NCI-H2107 (cell line): ENCODE measurements around the gene NAA80.

Source experiments
- DNase-seq: peaks from one replicate; lab custom pipeline; 2025; lab: John Stamatoyannopoulos, UW

NAA80 gene, protein sequence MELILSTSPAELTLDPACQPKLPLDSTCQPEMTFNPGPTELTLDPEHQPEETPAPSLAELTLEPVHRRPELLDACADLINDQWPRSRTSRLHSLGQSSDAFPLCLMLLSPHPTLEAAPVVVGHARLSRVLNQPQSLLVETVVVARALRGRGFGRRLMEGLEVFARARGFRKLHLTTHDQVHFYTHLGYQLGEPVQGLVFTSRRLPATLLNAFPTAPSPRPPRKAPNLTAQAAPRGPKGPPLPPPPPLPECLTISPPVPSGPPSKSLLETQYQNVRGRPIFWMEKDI

GRCh38 chr3:50298836-50299637, at the start of gene NAA80, which contains the start of gene HYAL3:
Gene NAA80 (minus strand): TSS chr3:50299405. CDS start chr3:50297463, 1,942 bp downstream.
Gene HYAL3 (minus strand): TSS chr3:50299405. CDS start chr3:50295602, 3,803 bp downstream.
- DNase-seq, result peak; percentile 92

DNA sequence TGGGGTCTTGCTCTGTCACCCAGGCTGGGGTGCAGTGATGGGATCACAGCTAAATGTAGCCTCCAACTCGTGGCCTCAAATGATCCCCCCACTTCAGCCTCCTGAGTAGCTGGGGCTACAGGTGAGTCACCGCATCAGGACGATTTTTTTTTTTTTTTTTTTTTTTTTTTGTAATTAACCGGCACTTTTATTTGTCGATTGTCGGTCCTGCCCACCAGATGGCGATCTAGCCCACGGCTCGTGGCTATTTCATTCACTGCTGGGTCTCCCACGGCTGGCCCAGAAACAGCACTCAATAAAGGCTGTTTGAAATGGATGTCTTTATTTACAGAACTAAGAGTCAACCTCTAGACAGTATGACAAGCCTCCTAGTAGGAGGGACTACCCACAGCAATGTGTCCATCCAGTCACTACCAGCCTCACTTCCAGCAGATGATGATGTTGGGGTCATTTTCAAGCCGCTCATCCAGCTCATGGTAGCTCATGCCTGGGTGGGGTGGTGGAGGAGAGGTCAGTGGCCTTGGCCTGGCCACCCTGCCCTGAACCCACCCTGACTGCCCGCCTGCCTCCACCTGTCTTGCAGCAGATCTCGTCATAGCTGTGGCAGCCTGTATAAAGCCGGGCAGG, 48.1 kb upstream of the NAA80 start:
- peak; percentile 44 for DNase-seq

DNA sequence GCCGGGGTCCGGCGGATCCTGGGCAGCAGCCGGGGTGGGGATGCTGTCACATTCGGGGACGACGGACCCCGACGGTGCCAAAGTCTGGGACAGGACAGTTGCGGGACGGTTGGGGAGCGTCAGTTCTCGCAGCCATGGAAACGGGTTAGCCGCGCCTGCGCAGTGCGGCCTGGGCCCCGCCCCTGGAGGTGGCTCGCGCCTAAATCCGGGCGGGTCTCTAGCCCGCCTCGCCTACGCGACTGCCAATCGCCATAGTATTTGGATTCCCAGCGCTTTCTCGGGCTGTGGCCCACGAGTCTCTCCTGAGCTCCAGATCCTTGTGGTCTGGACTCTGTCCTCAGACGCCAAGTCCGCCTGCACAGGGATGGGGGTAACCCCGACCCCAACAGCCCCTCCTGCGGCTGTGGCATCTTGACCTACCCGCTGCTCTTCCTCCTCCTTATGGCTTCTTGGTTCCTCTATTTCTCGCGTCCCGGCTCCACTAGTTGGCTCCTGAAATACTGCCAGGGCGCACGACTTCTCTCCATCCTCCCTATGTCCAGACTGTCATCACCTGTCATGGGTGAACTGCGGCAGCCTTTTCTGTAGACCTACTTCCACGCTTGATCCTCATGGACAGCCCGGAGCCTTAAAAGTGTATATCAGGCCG, 46.5 kb upstream of the NAA80 start, which contains the start of gene ZMYND10:
Gene ZMYND10, minus strand, starts transcription at position 147 of the 649 bp plus-strand sequence. CDS start 153 bp downstream, outside the sequence.
- no peak for DNase-seq

DNA sequence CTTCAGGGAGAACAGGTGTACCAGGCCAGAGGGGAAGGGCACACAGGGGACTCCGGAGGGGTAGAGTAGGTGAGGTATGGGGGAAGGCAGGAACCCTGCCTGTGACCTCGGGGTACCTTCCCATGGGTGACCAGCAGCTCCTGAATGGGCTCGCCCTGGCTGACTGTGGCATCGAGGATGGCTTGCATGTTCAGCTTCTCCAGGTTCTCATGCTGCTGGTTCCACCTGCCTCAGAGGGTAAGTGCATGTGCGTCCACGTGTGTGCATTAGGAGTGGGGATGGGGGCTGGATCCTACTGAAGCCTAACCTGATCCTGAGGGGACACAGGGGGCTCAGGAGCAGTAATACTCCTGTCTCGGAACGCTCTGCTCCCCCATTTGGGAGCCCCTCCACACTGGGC, 45.8 kb upstream of the NAA80 start:
- DNase-seq, result no peak

GRCh38 chr3:50342813-50343633, 43.8 kb upstream of the NAA80 start:
- DNase-seq, result no peak

DNA sequence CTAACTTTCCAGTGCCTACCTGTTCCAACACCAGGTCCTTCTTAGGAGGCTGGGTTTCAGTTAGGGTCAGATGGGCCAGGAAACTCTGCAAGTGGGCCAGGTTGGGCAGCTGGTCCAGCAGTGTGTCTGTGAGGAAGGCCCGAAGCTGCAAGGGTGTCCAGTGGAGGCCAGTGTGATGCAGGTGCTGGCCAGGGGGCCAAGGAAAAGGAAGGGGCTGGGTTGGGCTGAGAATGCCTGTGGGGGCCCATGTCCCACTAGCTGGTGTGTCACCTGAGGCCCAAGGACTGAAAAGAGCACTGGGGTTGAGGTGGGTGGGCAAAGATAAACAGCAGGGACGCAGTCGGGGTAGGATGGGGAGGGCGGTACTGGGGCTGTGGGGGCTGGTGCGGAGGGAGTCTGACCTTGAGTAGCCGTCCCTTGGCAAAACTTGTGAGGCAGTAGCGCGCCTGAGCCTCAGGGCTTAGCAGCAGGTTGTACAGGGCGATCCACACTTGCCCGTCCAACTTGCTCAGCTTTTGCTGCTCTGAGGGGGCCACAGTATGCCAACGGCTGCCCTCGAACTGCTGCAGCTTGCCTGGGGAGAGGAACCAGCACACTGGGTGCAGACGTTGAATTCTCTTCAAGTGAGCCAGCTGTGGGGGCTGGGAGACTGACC, 42.9 kb upstream of the NAA80 start:
- DNase-seq, result no peak

DNA sequence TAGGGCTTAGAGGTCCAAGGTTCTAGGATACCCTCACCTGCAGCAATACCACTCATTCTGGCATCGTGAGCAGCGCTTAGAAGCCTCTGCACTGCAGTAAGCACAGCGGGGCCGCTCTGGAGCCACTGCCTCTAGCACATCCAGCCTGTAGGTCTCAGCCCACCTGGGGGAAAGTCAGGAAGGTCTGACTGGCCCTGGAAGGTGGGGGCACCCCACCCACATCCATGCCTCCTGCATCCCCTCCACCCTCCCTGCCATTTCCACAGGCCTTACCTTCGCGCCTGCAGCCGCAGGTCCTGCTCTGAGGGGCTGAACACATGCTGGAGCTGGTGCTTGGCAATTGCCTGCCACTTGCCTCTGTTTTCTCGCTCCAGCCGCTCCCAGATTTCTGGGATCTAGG, 42.3 kb upstream of the NAA80 start:
- DNase-seq, result no peak

- no peak for DNase-seq
Observed at GRCh38 chr3:50340448-50341329, 41.5 kb upstream of the NAA80 start, which contains the start of gene RASSF1. Gene RASSF1 (minus strand): TSS chr3:50340836. CDS start chr3:50340805, 31 bp downstream.

DNA sequence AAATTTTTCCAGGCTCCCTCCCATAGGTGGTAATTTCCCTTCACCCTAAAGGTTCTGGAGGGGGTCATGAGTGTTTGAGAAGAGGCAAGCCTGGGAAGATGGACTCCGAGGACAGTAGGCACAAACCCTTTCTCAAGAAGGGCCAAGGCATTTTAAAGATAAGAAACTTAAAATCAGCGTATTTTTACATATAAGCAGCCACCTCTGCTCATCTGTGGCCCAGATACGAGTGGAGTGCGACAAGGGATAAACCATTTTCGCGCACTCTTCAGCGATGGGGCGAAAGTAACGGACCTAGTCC, 40.9 kb upstream of the NAA80 start:
- DNase-seq, result no peak

- no peak for DNase-seq
Observed at GRCh38 chr3:50339485-50340146, 40.4 kb upstream of the NAA80 start.

- DNase-seq, result no peak
Observed at GRCh38 chr3:50338965-50339364, 39.8 kb upstream of the NAA80 start.

DNA sequence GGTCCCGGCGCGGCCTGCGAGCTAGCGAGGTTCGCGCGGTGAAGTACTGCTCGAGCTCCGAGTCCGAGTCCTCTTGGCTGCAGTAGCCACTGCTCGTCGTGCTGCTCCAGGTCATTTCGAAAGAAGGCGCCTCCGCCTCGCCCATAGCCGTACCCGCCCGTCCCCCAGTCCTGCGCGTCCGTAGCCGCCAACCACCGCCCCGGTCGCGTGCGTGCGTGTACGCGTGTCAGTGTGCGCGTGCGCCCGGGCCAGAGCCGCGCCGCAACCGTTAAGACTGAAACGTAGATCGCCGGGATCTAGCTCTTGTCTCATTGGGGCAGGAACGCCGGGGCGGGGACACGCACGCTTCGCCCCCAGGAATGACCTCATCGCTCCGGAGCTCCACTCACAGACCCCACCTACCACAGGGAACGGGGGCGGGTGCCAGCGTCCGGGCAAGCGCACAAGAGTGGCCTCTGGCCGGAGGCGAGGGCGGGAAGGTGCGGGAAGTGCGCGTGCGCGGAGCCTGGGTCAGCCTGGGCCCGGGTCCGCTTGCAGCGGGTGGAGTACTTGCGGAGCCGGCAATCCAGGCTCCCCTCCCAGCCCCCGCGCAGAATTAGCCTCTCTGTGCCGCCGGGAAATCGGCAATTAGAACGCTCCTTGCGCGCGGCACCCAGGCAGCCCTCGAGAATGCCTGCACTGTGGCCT, 38.1 kb upstream of the NAA80 start:
- peak; percentile 84 for DNase-seq

DNA sequence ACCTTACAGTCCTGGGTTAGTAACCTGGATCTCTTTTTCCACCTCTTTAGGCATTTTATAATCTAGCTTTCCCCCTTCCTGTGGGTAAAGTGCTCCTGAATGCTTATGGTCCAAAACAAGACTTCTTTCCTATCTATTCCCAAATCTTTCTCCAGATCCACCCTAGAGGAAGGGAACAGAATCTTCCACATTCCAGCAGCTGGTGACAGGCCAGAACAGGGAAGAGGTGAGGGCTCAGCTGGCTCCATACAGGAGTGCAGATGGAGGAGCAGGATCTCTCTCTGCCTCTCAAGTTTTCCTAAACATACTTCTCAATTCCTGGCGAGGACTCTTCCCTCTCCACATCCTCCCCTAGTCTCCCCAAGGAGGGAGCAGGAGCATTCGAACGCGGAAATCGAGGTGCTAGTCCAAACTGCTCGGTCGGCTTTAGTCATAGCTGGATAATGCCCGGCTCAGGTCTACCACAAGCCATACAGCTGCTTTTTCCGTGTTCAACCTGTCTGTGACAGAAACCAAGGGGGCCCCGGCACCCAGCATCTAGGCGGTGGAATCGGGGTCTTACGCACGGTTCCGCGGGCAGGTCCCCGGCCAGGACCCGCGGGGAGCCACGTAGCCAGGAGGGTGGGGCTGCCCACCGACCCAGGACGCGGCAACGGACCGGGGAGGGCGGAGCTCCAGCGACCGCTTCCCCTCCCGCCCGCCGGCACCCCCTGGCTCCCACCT, 37.4 kb upstream of the NAA80 start:
- DNase-seq, result no peak

DNA sequence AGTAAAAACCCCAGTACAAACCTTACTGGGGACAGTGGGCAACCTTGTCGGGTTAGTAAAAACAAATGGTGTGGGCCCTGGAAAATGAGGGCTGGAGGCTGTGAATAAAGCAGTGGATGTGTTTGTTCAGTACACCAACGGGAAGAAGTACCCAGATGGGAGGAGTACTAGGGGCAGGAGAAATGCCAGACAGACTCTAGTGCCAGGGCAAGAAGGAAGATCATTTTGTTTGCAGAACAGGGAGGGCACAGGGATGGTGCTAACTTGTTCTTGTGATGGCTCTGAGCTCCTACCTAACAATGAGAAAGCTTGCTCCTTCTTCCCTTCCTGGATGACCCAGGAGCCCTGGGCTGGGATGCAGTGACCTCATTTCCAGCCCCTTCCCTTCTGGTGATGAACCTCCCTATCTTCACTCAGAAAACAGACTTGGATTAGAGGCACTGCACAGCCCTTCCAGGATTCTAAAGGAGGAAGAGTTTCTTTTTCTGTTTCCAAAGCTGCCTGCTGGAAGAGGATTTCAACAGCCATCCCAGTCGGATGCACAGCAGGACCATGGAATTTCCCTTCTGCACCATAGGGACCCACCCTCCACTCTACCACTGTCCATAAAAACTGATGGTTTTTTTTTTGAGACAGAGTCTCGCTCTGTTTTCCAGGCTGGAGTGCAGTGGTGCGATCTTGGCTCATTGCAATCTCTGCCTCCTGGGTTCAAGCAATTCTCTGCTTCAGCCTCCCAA, 35.3 kb upstream of the NAA80 start:
- DNase-seq, result no peak

GRCh38 chr3:50333744-50334328, 34.6 kb upstream of the NAA80 start:
- no peak for DNase-seq

DNA sequence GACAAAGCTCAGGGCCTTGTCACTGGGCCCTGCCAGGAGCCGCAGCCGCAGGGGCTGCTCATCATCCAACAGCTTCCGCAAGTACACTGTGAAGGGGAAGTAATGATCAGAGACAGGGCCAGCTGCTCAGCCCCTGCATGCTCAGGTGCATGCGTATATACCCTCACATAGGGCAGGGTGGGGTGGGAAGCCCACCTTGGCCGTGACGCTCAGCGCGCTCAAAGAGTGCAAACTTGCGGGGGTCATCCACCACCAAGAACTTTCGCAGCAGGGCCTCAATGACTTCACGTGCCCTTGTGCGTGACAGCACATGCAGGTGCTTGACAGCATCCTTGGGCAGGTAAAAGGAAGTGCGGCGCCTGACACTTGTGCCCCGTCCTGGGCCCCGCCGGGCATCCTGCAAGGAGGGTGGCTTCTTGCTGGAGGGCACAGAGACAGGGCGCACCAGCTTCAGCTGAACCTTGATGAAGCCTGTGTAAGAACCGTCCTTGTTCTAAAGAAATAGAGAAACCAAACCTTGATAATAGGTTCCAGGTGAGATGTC, 32.2 kb upstream of the NAA80 start:
- DNase-seq, result no peak

- DNase-seq, result no peak
Observed at GRCh38 chr3:50330330-50330729, 31.1 kb upstream of the NAA80 start.
